Sigmoid colon (tissue), 4 donors: ENCODE results near the gene EFHD1.
"Not testable (repeated sequence)": the region's sequence is repeated elsewhere in the genome, so short reads cannot be mapped to it uniquely, and the experiment has no call there.

Experiments used
- EP300 ChIP-seq, 4 donors: sonication (generic); formaldehyde crosslinking; IDR thresholded peaks; one replicate each; pipeline ENCODE4 v1.6.1; 2017; ENCODE audit warnings: antibody characterized with exemption in 4 of 4
- TF ChIP-seq, protein P1 (sequence below), 4 experiments: fragments of 450-650 bp in 3 of 4; fragments of 200-600 bp in 1 of 4; IDR thresholded peaks; one replicate each; pipeline ENCODE4 v1.5.1; 2016 to 2019; ENCODE audit warnings: antibody characterized with exemption in 4 of 4, mild to moderate bottlenecking in 3 of 4, moderate library complexity in 2 of 4

DNA sequence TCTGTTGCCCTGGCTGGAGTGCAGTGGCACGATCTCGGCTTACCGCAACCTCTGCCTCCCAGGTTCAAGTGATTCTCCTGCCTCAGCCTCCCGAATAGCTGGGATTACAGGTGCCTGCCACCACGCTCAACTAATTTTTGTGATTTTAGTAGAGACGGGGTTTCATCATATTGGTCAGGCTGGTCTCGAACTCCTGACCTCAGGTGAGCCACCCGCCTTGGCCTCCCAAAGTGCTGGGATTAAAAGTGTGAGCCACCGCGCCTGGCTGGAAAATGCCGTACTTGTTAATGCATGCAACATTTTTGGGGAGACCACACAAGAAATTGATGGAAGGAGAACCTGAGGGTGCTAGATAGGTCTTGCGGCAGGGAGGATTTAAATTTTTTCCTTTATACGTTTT is 57.7 kb downstream of the EFHD1 start:
- not testable (repeated sequence) for TF ChIP-seq EP300 (IDR thresholded peaks at IDR 0.05)
- TF ChIP-seq, protein P1, sequence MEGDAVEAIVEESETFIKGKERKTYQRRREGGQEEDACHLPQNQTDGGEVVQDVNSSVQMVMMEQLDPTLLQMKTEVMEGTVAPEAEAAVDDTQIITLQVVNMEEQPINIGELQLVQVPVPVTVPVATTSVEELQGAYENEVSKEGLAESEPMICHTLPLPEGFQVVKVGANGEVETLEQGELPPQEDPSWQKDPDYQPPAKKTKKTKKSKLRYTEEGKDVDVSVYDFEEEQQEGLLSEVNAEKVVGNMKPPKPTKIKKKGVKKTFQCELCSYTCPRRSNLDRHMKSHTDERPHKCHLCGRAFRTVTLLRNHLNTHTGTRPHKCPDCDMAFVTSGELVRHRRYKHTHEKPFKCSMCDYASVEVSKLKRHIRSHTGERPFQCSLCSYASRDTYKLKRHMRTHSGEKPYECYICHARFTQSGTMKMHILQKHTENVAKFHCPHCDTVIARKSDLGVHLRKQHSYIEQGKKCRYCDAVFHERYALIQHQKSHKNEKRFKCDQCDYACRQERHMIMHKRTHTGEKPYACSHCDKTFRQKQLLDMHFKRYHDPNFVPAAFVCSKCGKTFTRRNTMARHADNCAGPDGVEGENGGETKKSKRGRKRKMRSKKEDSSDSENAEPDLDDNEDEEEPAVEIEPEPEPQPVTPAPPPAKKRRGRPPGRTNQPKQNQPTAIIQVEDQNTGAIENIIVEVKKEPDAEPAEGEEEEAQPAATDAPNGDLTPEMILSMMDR (IDR thresholded peaks at IDR 0.05), result not testable (repeated sequence)
